Adrenal gland (tissue), 12 donors: Measurements from ENCODE around the gene FAAP100. TPM values are rescaled to one million over a fixed set of nuclear protein-coding genes. Genes with fewer than 3 reads are reported as not detected.

Source experiments
- DNase-seq, 7 donors: peaks; one replicate each; pipeline ENCODE4 v3.0.0-alpha.2; 2019 to 2020
- H3K27ac ChIP-seq, 5 donors: fragments of 200-600 bp; sonication (generic) in 4 of 5; 1 replicate in 3 of 5; 2 replicates in 2 of 5; pipeline versions ENCODE4 v1.5.1 to v1.8.0; 2016 to 2020; ENCODE audit warnings: mild to moderate bottlenecking in 1 of 5
- H3K27me3 ChIP-seq: fragments of 200-600 bp; 2 replicates; pipeline ENCODE4 v1.8.0; 2021
- H3K36me3 ChIP-seq, 2 donors: fragments of 200-600 bp; replicated peaks in 1 of 2; 1 replicate in 1 of 2; 2 replicates in 1 of 2; pipeline versions ENCODE4 v1.5.1 to v1.8.0; 2018 to 2022
- H3K4me1 ChIP-seq, 2 donors: fragments of 200-600 bp; replicated peaks in 1 of 2; 1 replicate in 1 of 2; 2 replicates in 1 of 2; pipeline versions ENCODE4 v1.5.1 to v1.8.0; 2018 to 2021
- H3K4me3 ChIP-seq, 4 donors: fragments of 200-600 bp; sonication (generic) in 3 of 4; one replicate each; pipeline ENCODE4 v1.5.1; 2016 to 2018
- H3K9me3 ChIP-seq, 3 donors: fragments of 200-600 bp; sonication (generic) in 1 of 3; replicated peaks in 1 of 3; 1 replicate in 2 of 3; 2 replicates in 1 of 3; pipeline versions ENCODE4 v1.5.1 to v1.8.0; 2016 to 2021
- POLR2A ChIP-seq, 2 donors: fragments of 450-650 bp; IDR thresholded peaks; one replicate each; pipeline ENCODE4 v1.6.1; 2017; ENCODE audit warnings: antibody characterized with exemption in 2 of 2, mild to moderate bottlenecking in 2 of 2, moderate library complexity in 1 of 2
- WGBS, 4 donors: extraction: QIAGEN DNeasy Blood & Tissue Kit in 2 of 4; methylation state at CpG; one replicate each; pipeline versions ENCODE4 v1.1.5 to v1.1.7; 2013 to 2017; 5-methylcytosine and 5-hydroxymethylcytosine counted together
- intact Hi-C, 2 donors: fragments of 100-400 bp; cut with DNase I; formaldehyde crosslinking; loops; one replicate each; pipeline versions ENCODE4 v1.14.1 to v1.15.0; 2022 to 2023
- polyA plus RNA-seq, 3 donors: library from polyadenylated mRNA; stranded (reverse); fragments of 200-250 nt in 2 of 3; fragments of 350-450 nt in 1 of 3; fragmentation: Illumina TruSeq in 1 of 3; extraction: RNeasy Lipid Tissue Mini Kit (QIAGEN cat#74804) in 1 of 3; gene quantifications; one replicate each; pipeline ENCODE4 v1.2.3, GENCODE V29; 2013 to 2014
- total RNA-seq, 9 donors: library from RNA; depleted of rRNA in 4 of 9; stranded (reverse); fragments of >200 nt in 4 of 9; fragments of 120-200 nt in 1 of 9; fragmentation: NEBNext Ultra II Directional in 1 of 9; extraction: Animal tissue kit (Norgen Biotek cat#: 25700) in 1 of 9; gene quantifications; one replicate each; pipeline versions ENCODE4 v1.1.0 to v1.2.4, GENCODE V29; 2013 to 2023
- TF ChIP-seq, protein P1 (sequence below), 6 experiments: fragments of 450-650 bp in 4 of 6; fragments of 200-600 bp in 2 of 6; sonication (generic) in 1 of 6; IDR thresholded peaks; 1 replicate in 5 of 6; 2 replicates in 1 of 6; pipeline versions ENCODE4 v1.5.1 to v1.8.0; 2016 to 2021; ENCODE audit warnings: antibody characterized with exemption in 6 of 6, mild to moderate bottlenecking in 2 of 6, moderate library complexity in 1 of 6
- donor health status: healthy with polysubstance abuse.
- donor health status: Bipolar disorder and iron deficiency.
- donor health status: DM: yes; HTN: yes; CAD: no.
- donor health status: DM: no; HTN: no; CAD: no.
- donor health status: DM: no; HTN: no; CAD: no.
- donor health status: DM: yes; HTN: yes; CAD: no.

The FAAP100 gene
- total and polyA plus RNA-seq, 12 donors = 2.5 to 89.0 (median 31.7) TPM

DNA sequence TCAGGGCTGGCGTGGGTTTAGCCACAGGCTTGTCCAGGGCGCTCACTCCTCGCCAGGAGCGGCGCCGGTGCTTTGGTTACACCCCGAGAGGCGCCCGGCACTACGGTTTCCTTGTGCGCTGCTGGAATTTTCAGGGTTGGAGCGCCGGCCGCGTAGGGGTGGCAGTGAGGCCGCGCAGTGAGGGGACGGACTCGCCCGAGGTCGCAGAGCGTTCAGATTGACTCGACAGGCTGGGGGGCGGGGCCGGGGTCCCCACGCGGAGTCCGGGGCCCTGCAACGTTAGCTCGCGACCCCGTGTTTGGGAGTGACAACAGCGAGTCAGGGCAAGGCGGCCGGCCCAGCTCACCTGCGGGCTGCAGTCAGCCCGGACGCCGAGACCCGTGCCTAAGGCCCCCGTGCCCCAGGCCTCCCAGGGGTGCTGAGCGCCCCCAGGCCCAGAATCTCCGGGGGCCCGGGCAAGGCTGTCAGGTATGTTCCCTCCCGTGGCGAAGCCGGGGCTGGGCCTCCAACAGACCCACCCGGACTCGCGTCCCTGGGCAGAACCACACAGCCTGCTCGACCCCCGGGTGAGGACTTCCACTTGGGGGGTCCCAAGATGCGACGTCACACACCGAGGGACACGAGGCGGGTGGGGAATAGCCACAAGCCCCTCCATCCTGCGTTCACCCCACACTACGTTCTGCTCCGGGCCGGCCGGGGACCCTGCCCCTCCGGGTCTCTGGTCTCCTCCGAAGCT lies 38.2 kb downstream of the FAAP100 start:
- H3K36me3 ChIP-seq = peaks cover 0 to 32% of the 10 kb centered on the region in 2 donors
- H3K4me1 ChIP-seq = peaks cover 28 to 58% of the 10 kb centered on the region in 2 donors
- H3K27me3 ChIP-seq = no peaks in the 10 kb centered on the region
- intact Hi-C loops = loop anchor here (10.0 kb wide), 1 partner anchor 91 kb away; no protein-coding TSS in a partner anchor
- no peaks in the 10 kb centered on the region for H3K9me3 ChIP-seq
- peak overlapping the region in 2 of 4 donors; percentile 39 to 92 for H3K4me3 ChIP-seq
- WGBS, 4 donors = 7 to 26% (median 14%) methylated on average over 18 to 64 of the region's 64 CpGs
- H3K27ac ChIP-seq = peak overlapping the region; percentile 86 to 99 (median 87)
- peak; percentile 58 to 83 (median 72) for DNase-seq
- TF ChIP-seq, protein P1, sequence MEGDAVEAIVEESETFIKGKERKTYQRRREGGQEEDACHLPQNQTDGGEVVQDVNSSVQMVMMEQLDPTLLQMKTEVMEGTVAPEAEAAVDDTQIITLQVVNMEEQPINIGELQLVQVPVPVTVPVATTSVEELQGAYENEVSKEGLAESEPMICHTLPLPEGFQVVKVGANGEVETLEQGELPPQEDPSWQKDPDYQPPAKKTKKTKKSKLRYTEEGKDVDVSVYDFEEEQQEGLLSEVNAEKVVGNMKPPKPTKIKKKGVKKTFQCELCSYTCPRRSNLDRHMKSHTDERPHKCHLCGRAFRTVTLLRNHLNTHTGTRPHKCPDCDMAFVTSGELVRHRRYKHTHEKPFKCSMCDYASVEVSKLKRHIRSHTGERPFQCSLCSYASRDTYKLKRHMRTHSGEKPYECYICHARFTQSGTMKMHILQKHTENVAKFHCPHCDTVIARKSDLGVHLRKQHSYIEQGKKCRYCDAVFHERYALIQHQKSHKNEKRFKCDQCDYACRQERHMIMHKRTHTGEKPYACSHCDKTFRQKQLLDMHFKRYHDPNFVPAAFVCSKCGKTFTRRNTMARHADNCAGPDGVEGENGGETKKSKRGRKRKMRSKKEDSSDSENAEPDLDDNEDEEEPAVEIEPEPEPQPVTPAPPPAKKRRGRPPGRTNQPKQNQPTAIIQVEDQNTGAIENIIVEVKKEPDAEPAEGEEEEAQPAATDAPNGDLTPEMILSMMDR (IDR thresholded peaks at IDR 0.05) = no peak
- TF ChIP-seq POLR2A (IDR thresholded peaks at IDR 0.05) = peak; percentile 12 to 47

DNA sequence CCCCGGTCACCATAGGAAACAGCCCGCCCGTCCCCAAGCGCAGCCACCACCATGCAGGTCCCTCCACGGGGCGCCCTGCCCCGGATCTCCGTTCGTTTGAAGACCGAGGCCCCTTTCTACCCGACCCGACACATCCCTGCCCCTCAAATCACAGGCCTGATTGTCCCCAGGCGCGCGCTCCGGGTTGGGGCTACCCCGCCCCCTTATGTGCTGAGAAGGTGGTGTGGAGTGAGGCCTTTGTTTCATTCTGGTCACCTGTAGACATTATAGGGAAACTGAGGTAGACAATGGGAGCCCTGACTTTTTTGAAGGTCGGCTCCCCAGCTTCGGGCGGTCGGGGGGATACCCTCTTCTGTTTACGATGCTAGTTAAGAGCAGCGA lies 38.8 kb downstream of the FAAP100 start:
- peak overlapping the region; percentile 86 to 99 (median 87) for H3K27ac ChIP-seq

DNA sequence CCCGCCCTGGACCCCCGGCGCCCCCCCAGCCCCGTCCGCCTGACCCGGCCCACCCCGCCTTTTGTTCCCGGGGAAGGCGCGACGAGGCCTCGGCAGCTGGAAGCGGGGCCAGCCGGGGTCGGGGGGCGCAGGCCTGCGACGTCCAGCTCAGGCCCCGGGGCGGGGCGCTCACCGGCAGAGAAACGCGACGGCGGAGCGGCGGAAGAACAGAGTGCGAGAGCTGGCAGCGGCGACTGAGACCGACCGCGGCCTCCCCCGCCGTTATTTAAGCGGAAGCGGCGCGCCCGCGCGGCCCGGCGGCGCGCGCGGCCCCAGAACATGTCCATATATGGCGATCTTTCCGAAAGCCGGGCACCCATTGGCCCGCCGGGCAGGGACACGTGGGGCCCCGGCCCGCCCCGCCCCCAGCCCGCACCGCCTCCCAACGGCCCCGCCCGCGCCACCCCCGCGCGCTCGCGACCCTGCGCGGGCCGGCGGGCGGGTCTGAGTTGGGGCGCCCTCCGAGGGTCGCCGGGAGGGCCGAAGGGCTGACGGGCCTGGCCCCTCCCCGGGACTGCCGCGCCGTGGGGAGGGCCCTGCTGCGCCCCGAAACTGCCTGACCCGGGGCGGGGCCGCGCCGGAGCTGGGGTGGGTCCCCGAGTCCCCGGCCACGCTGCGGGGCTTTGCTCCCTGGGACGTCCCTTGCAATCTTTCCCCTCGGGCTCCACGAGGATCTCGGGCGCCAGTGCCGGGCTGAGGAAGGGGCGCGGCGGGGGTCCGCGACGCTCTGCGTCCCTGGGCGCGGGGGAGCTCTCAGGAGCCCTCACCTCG lies 39.4 kb downstream of the FAAP100 start, which contains the start of gene ACTG1:
Gene ACTG1 (minus strand): TSS at position 238 of the 810 bp plus-strand sequence. CDS start 445 bp downstream, outside the sequence.
- WGBS, 4 donors = 0 to 3% (median 2%) methylated on average over 17 to 111 of the region's 111 CpGs
- intact Hi-C loops = loop anchor here (10.0 kb wide), 1 partner anchor 92 kb away; no protein-coding TSS in a partner anchor
- H3K27me3 ChIP-seq = no peaks in the 10 kb centered on the region
- peak within 1 kb of the TSS; percentile 86 to 99 (median 88) for H3K27ac ChIP-seq
- H3K36me3 ChIP-seq = peaks cover 0 to 32% of the 10 kb centered on the region in 2 donors
- H3K4me1 ChIP-seq = peaks cover 28 to 53% of the 10 kb centered on the region in 2 donors
- peak; percentile 93 to 97 (median 94) for DNase-seq
- H3K4me3 ChIP-seq = peak within 1 kb of the TSS; percentile 48 to 95 (median 88)
- TF ChIP-seq, protein P1 (IDR thresholded peaks at IDR 0.05) = no peak
- peak; percentile 95 to 97 for TF ChIP-seq POLR2A (IDR thresholded peaks at IDR 0.05)
- no peaks in the 10 kb centered on the region for H3K9me3 ChIP-seq

More for the DNA sequence above, 38.8 kb downstream of the FAAP100 start:
- TF ChIP-seq, protein P1 (IDR thresholded peaks at IDR 0.05) = no peak
- no peak for TF ChIP-seq POLR2A (IDR thresholded peaks at IDR 0.05)
- 6 to 11% (median 9%) methylated on average over 9 to 23 of the region's 23 CpGs for WGBS, 4 donors
- Histone ChIP-seq H3K9me3 (no peaks in the 10 kb centered on the region), H3K36me3 (peaks cover 0 to 32% of the 10 kb centered on the region in 2 donors), H3K4me1 (peaks cover 28 to 56% of the 10 kb centered on the region in 2 donors), H3K4me3 (peak overlapping the region in 3 of 4 donors; percentile 38 to 92 (median 56)), H3K27me3 (no peaks in the 10 kb centered on the region)
- intact Hi-C loops = loop anchor here (10.0 kb wide), 1 partner anchor 91 kb away; no protein-coding TSS in a partner anchor
- DNase-seq = peak; percentile 58 to 82 (median 66)
